H1 (cell line): Measurements from ENCODE around the gene CEACAM7. TPM values are rescaled to one million over a fixed set of nuclear protein-coding genes. Genes with fewer than 3 reads are reported as not detected.
A peak's percentile ranks its signal among the peaks of the same experiment; 100 is the strongest.

Experiments used
- CTCF ChIA-PET: fragments of 300-600 bp; sonication (Branson Sonifier 250); formaldehyde crosslinking; loops from one replicate; lab custom pipeline; 2021; ENCODE audit not compliant: partially characterized antibody; lab: Charles Lee
- POLR2A ChIA-PET: fragments of 300-600 bp; sonication (Branson Sonifier 250); formaldehyde crosslinking; loops from one replicate; lab custom pipeline; 2021; ENCODE audit warnings: inconsistent platforms; ENCODE audit not compliant: partially characterized antibody; lab: Charles Lee
- DNase-seq, 2 experiments: peaks; one replicate each; pipeline versions ENCODE4 v3.0.0 to v3.0.0-alpha.2; 2010 to 2022; ENCODE audit warnings: low spot score in 2 of 2, low read depth in 1 of 2, mixed read lengths in 1 of 2
- FAIRE-seq: peaks from 2 replicates; lab custom pipeline; 2011; peaks lifted over from hg19 to GRCh38; lab: Jason Lieb, UNC
- H2AFZ ChIP-seq: 2 replicates; pipeline ENCODE4 v1.8.1; 2012; ENCODE audit warnings: low read length, inconsistent platforms
- H2AK5ac ChIP-seq: 2 replicates; pipeline ENCODE4 v1.6.1; 2013; ENCODE audit warnings: low read depth, low read length
- H2BK120ac ChIP-seq: replicated peaks from 2 replicates; pipeline ENCODE3; 2013; ENCODE audit warnings: low read depth, low read length, inconsistent platforms
- H2BK12ac ChIP-seq: 2 replicates; pipeline ENCODE4 v1.6.1; 2013; ENCODE audit warnings: low read depth, low read length
- H2BK15ac ChIP-seq: 2 replicates; pipeline ENCODE4 v1.6.1; 2013; ENCODE audit warnings: low read length
- H2BK20ac ChIP-seq: 2 replicates; pipeline ENCODE4 v1.6.1; 2013; ENCODE audit warnings: low read length
- H2BK5ac ChIP-seq: 2 replicates; pipeline ENCODE4 v1.6.1; 2013; ENCODE audit warnings: low read depth, low read length
- H3K14ac ChIP-seq: 2 replicates; pipeline ENCODE4 v1.6.1; 2013; ENCODE audit warnings: inconsistent platforms; ENCODE audit not compliant: insufficient read length
- H3K18ac ChIP-seq: 2 replicates; pipeline ENCODE4 v1.6.1; 2013; ENCODE audit warnings: low read length; ENCODE audit errors: extremely low read depth
- H3K23ac ChIP-seq: 2 replicates; pipeline ENCODE4 v1.6.1; 2013; ENCODE audit warnings: inconsistent platforms; ENCODE audit not compliant: insufficient read length
- H3K23me2 ChIP-seq: 2 replicates; pipeline ENCODE4 v1.6.1; 2013; ENCODE audit warnings: low read depth, low read length
- H3K27ac ChIP-seq: 2 replicates; pipeline ENCODE4 v1.6.1; 2011; ENCODE audit warnings: low read depth, low read length, inconsistent platforms
- H3K27me3 ChIP-seq, 4 experiments: replicated peaks in 1 of 4; 1 replicate in 1 of 4; 2 replicates in 3 of 4; pipeline versions ENCODE4 v1.6.1 to v1.8.1; 2011 to 2013; ENCODE audit warnings: low read length in 3 of 4, mild to moderate bottlenecking in 3 of 4, inconsistent platforms in 2 of 4, mixed read lengths in 2 of 4, moderate library complexity in 1 of 4; ENCODE audit not compliant: control insufficient read depth in 3 of 4, insufficient read depth in 3 of 4; ENCODE audit errors: extremely low read depth in 1 of 4
- H3K36me3 ChIP-seq, 4 experiments: 2 replicates each; pipeline versions ENCODE4 v1.6.1 to v1.8.1; 2011 to 2013; ENCODE audit warnings: mild to moderate bottlenecking in 4 of 4, low read length in 3 of 4, moderate library complexity in 2 of 4, control low read depth in 1 of 4, inconsistent platforms in 1 of 4; ENCODE audit not compliant: insufficient read depth in 4 of 4, control insufficient read depth in 2 of 4
- H3K4ac ChIP-seq: replicated peaks from 2 replicates; pipeline ENCODE3; 2013; ENCODE audit warnings: low read length, low read depth, mixed read lengths, inconsistent platforms; ENCODE audit not compliant: insufficient read length
- H3K4me1 ChIP-seq, 4 experiments: replicated peaks in 1 of 4; 1 replicate in 1 of 4; 2 replicates in 3 of 4; pipeline versions ENCODE4 v1.6.1 to v1.8.1; 2011 to 2013; ENCODE audit warnings: low read length in 3 of 4, inconsistent platforms in 2 of 4, mixed read lengths in 1 of 4; ENCODE audit not compliant: insufficient read depth in 4 of 4, control insufficient read depth in 3 of 4
- H3K4me2 ChIP-seq, 2 experiments: 2 replicates each; pipeline versions ENCODE4 v1.6.1 to v1.8.1; 2011 to 2013; ENCODE audit warnings: low read depth in 2 of 2, low read length in 2 of 2, control low read depth in 1 of 2, inconsistent platforms in 1 of 2, mild to moderate bottlenecking in 1 of 2; ENCODE audit not compliant: insufficient read depth in 1 of 2
- H3K4me3 ChIP-seq, 4 experiments: fragments of 200-600, 300-600 bp in 1 of 4; sonication (generic), shearing (Covaris generic), sonication (Bioruptor Twin) in 1 of 4; 2 replicates each; pipeline versions ENCODE4 v1.5.1 to v1.8.1; 2011 to 2016; ENCODE audit warnings: low read length in 4 of 4, low read depth in 3 of 4, control low read depth in 2 of 4, inconsistent platforms in 2 of 4, mild to moderate bottlenecking in 2 of 4, mixed read lengths in 1 of 4, moderate library complexity in 1 of 4; ENCODE audit not compliant: insufficient read depth in 2 of 4; ENCODE audit errors: extremely low read depth in 1 of 4
- H3K56ac ChIP-seq: replicated peaks from 2 replicates; pipeline ENCODE3; 2013; ENCODE audit warnings: low read depth, mild to moderate bottlenecking, mixed read lengths, low read length, inconsistent platforms; ENCODE audit not compliant: insufficient read length
- H3K79me1 ChIP-seq: 2 replicates; pipeline ENCODE4 v1.6.1; 2013; ENCODE audit warnings: low read depth, low read length, control low read depth
- H3K79me2 ChIP-seq, 2 experiments: 2 replicates each; pipeline versions ENCODE4 v1.6.1 to v1.8.1; 2012 to 2013; ENCODE audit warnings: low read length in 2 of 2, mild to moderate bottlenecking in 2 of 2, inconsistent platforms in 1 of 2; ENCODE audit not compliant: insufficient read depth in 2 of 2, control insufficient read depth in 1 of 2
- H3K9ac ChIP-seq, 4 experiments: replicated peaks in 1 of 4; 1 replicate in 1 of 4; 2 replicates in 3 of 4; pipeline versions ENCODE4 v1.6.1 to v1.8.1; 2011 to 2013; ENCODE audit warnings: low read depth in 3 of 4, low read length in 3 of 4, control low read depth in 2 of 4, mild to moderate bottlenecking in 2 of 4, moderate library complexity in 2 of 4, inconsistent platforms in 1 of 4; ENCODE audit errors: extremely low read depth in 1 of 4
- H3K9me3 ChIP-seq, 2 experiments: 2 replicates each; pipeline versions ENCODE4 v1.6.1 to v1.8.1; 2012 to 2013; ENCODE audit warnings: mild to moderate bottlenecking in 2 of 2, moderate library complexity in 2 of 2, control low read depth in 1 of 2, inconsistent platforms in 1 of 2, low read depth in 1 of 2, low read length in 1 of 2, mixed read lengths in 1 of 2; ENCODE audit not compliant: insufficient read depth in 2 of 2
- H4K20me1 ChIP-seq, 2 experiments: replicated peaks in 1 of 2; 2 replicates each; pipeline versions ENCODE3 to v1.8.1; 2011 to 2013; ENCODE audit warnings: inconsistent platforms in 2 of 2, low read length in 2 of 2, mild to moderate bottlenecking in 1 of 2; ENCODE audit not compliant: insufficient read depth in 2 of 2, control insufficient read depth in 1 of 2
- H4K5ac ChIP-seq: 2 replicates; pipeline ENCODE4 v1.6.1; 2013; ENCODE audit warnings: low read length, low read depth, mixed read lengths, inconsistent platforms; ENCODE audit not compliant: insufficient read length
- H4K8ac ChIP-seq: 2 replicates; pipeline ENCODE4 v1.8.0; 2013; ENCODE audit warnings: mild to moderate bottlenecking, moderate library complexity, low read length, inconsistent platforms; ENCODE audit not compliant: insufficient read depth; ENCODE audit errors: extremely low read depth
- H4K91ac ChIP-seq: replicated peaks from 2 replicates; pipeline ENCODE3; 2013; ENCODE audit warnings: low read length, mixed read lengths, inconsistent platforms; ENCODE audit not compliant: insufficient read length
- KDM5A ChIP-seq: fragments of 200-600 bp; IDR thresholded peaks from 2 replicates; pipeline ENCODE4 v1.7.1; 2012; ENCODE audit warnings: mild to moderate bottlenecking, low read length, inconsistent platforms, mixed read lengths
- SP1 ChIP-seq: IDR thresholded peaks from 2 replicates; pipeline ENCODE4 v1.6.1; 2011; ENCODE audit warnings: low read depth, low read length
- WGBS, 2 experiments: shearing (Covaris generic) in 1 of 2; methylation state at CpG; one replicate each; pipeline versions ENCODE4 v1.1.6 to v1.1.7; 2013 to 2015; ENCODE audit warnings: low lambda C conversion rate in 2 of 2, mixed read lengths in 2 of 2, inconsistent platforms in 1 of 2, low coverage in 1 of 2, missing lambda C conversion rate in 1 of 2; ENCODE audit not compliant: insufficient replicate concordance in 2 of 2, insufficient coverage in 1 of 2, insufficient read length in 1 of 2; ENCODE audit errors: extremely low coverage in 1 of 2, missing lambda C conversion rate in 1 of 2; 5-methylcytosine and 5-hydroxymethylcytosine counted together
- polyA plus RNA-seq, 7 experiments: library from polyadenylated mRNA; depleted of rRNA in 3 of 7; stranded (reverse) in 5 of 7; unstranded in 2 of 7; fragments of >200 nt in 5 of 7; fragments of 200-250 nt in 2 of 7; gene quantifications; 1 replicate in 5 of 7; 2 replicates in 1 of 7; 4 replicates in 1 of 7; pipeline versions ENCODE4 v1.2.1 to v1.2.3, GENCODE V29; 2011 to 2013; ENCODE audit warnings: missing spikeins in 2 of 7, mixed read lengths in 2 of 7
- total RNA-seq: library from RNA; stranded (reverse); fragmentation: NEBNext Ultra II Directional; extraction: Animal tissue kit (Norgen Biotek cat#: 25700); gene quantifications from 2 replicates; pipeline ENCODE4 v1.2.1, GENCODE V29; 2021

CEACAM7 gene
- total and polyA plus RNA-seq, 2 of the 8 experiments (the other 6 are each of a cell fraction or from before 2014, with no cell fraction given) = not detected

GRCh38 chr19:41666075-41666474 is 22.0 kb downstream of the CEACAM7 start:
- no peaks in the 10 kb centered on the region for H3K23me2 ChIP-seq
- no peak overlapping the region for H3K9ac ChIP-seq
- H2BK15ac ChIP-seq = no peak overlapping the region
- peaks cover 58 to 68% of the 10 kb centered on the region in 2 experiments for H3K9me3 ChIP-seq
- no peaks in the 10 kb centered on the region for H3K4me1 ChIP-seq
- no peak overlapping the region for H3K27ac ChIP-seq
- POLR2A ChIA-PET = no interaction called here
- WGBS, 2 experiments = 50% methylated on average over 2 of the region's 2 CpGs; no CpG with 5 or more reads in 1 of the 2 experiments
- H2AK5ac ChIP-seq = no peak overlapping the region
- H4K5ac ChIP-seq = no peak overlapping the region
- H4K20me1 ChIP-seq = no peaks in the 10 kb centered on the region
- CTCF ChIA-PET = no interaction called here
- H4K91ac ChIP-seq = no peak overlapping the region
- no peak overlapping the region for H2BK12ac ChIP-seq
- no peaks in the 10 kb centered on the region for H3K79me1 ChIP-seq
- no peak overlapping the region for H2BK20ac ChIP-seq
- no peaks in the 10 kb centered on the region for H3K36me3 ChIP-seq
- H3K4ac ChIP-seq = no peak overlapping the region
- FAIRE-seq (no peak), DNase-seq (no peak)
- no peak overlapping the region for H2AFZ ChIP-seq
- no peak overlapping the region for H3K14ac ChIP-seq
- H3K56ac ChIP-seq = no peak overlapping the region
- H3K79me2 ChIP-seq = no peaks in the 10 kb centered on the region
- no peak overlapping the region for H2BK5ac ChIP-seq
- no peak overlapping the region for H4K8ac ChIP-seq
- H3K23ac ChIP-seq = no peak overlapping the region
- no peak overlapping the region for H2BK120ac ChIP-seq
- no peak for TF ChIP-seq SP1
- TF ChIP-seq KDM5A = peak; percentile 31; the same call in 1 of the 2 replicates
- H3K4me2 ChIP-seq = no peak overlapping the region
- H3K18ac ChIP-seq = no peak overlapping the region
- H3K27me3 ChIP-seq = no peaks in the 10 kb centered on the region
- no peak overlapping the region for H3K4me3 ChIP-seq
